ENCODE data around the gene RRP15. TPM values are rescaled to one million over a fixed set of nuclear protein-coding genes. Genes with fewer than 3 reads are reported as not detected.

RRP15 gene
- total RNA-seq, 1 donor from 2014 or later: 12.4 TPM

DNA sequence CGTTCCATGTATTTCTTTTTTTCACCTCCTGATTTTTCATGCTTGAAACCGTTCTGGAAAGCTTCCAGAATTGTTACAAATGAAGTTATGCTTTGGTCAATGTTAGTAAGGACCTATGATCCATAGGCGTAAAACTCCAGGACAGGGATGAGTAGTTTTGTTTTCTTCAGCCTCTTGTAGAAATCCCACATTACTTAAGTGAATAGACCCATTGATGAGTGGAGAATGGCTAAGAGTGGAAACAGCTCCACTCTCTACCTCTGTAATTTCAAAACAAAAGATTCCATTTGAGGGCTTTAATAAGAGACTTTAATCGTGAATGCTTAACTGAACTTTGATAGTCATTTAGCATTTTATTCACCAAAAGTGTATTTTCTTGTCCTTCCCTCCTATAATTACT lies 57.0 kb downstream of the RRP15 start:
- no peak for ATAC-seq

DNA sequence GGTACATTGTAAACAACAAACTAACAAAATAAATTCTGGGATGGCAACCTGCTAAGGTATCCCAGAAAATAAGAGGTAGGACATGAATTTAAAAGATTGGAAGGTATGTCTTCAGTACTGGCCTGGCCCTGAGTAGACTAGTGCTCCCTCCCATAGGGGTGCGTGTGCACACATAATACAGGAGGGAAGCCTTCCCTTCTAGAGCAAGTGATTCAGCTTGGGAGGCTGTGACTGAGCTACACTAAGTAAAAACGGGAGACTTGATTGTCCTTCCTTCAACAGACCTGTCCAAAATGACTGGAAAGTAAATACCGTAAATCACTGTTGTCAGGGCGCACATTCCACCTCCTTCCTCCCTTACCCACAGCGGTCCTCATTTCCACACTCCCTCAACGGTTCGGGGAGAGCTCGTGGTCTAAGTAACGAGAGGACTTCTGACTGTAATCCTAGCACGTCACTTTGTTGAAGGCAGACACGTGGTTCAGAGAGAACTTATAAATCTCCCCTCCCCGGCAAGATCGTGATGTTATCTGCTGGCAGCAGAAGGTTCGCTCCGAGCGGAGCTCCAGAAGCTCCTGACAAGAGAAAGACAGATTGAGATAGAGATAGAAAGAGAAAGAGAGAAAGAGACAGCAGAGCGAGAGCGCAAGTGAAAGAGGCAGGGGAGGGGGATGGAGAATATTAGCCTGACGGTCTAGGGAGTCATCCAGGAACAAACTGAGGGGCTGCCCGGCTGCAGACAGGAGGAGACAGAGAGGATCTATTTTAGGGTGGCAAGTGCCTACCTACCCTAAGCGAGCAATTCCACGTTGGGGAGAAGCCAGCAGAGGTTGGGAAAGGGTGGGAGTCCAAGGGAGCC lies 60.0 kb downstream of the RRP15 start, which contains the start of gene TGFB2:
TSS of gene TGFB2 (plus strand) at position 523 of the 859 bp plus-strand sequence. CDS start 1,366 bp downstream, outside the sequence.
- peak; percentile 55 for ATAC-seq

DNA sequence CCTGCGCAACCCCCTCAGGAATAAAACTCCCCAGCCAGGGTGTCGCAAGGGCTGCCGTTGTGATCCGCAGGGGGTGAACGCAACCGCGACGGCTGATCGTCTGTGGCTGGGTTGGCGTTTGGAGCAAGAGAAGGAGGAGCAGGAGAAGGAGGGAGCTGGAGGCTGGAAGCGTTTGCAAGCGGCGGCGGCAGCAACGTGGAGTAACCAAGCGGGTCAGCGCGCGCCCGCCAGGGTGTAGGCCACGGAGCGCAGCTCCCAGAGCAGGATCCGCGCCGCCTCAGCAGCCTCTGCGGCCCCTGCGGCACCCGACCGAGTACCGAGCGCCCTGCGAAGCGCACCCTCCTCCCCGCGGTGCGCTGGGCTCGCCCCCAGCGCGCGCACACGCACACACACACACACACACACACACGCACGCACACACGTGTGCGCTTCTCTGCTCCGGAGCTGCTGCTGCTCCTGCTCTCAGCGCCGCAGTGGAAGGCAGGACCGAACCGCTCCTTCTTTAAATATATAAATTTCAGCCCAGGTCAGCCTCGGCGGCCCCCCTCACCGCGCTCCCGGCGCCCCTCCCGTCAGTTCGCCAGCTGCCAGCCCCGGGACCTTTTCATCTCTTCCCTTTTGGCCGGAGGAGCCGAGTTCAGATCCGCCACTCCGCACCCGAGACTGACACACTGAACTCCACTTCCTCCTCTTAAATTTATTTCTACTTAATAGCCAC lies 60.7 kb downstream of the RRP15 start:
- peak; percentile 78 for ATAC-seq

DNA sequence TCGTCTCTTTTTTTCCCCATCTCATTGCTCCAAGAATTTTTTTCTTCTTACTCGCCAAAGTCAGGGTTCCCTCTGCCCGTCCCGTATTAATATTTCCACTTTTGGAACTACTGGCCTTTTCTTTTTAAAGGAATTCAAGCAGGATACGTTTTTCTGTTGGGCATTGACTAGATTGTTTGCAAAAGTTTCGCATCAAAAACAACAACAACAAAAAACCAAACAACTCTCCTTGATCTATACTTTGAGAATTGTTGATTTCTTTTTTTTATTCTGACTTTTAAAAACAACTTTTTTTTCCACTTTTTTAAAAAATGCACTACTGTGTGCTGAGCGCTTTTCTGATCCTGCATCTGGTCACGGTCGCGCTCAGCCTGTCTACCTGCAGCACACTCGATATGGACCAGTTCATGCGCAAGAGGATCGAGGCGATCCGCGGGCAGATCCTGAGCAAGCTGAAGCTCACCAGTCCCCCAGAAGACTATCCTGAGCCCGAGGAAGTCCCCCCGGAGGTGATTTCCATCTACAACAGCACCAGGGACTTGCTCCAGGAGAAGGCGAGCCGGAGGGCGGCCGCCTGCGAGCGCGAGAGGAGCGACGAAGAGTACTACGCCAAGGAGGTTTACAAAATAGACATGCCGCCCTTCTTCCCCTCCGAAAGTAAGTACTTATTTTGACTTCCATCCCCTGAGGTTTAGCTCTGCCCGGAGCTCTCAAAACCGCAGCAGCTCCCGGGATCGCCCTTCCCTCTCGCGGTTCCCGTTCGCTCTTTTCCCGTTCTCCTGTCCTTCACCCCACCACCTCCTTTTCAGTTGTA lies 61.5 kb downstream of the RRP15 start:
- ATAC-seq: no peak

DNA sequence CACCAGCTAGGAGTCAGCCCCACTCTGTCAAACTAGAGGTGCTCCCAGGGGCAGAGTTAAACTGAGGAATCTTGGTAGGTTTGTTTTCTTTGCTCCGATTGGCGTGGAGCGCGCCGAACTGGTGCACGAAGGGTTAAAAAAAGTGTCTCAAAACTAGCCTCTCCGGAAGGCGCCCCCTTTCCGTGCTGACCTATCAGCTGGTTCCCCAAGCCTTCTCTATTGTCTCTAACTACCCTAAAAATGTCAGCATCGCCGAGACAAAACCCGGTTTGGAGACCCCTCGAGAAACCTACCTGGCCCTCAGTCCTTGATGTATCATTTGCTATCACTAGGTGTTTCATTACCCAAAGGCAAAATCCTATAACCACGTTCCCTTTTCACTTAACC lies 62.2 kb downstream of the RRP15 start:
- no peak for ATAC-seq

DNA sequence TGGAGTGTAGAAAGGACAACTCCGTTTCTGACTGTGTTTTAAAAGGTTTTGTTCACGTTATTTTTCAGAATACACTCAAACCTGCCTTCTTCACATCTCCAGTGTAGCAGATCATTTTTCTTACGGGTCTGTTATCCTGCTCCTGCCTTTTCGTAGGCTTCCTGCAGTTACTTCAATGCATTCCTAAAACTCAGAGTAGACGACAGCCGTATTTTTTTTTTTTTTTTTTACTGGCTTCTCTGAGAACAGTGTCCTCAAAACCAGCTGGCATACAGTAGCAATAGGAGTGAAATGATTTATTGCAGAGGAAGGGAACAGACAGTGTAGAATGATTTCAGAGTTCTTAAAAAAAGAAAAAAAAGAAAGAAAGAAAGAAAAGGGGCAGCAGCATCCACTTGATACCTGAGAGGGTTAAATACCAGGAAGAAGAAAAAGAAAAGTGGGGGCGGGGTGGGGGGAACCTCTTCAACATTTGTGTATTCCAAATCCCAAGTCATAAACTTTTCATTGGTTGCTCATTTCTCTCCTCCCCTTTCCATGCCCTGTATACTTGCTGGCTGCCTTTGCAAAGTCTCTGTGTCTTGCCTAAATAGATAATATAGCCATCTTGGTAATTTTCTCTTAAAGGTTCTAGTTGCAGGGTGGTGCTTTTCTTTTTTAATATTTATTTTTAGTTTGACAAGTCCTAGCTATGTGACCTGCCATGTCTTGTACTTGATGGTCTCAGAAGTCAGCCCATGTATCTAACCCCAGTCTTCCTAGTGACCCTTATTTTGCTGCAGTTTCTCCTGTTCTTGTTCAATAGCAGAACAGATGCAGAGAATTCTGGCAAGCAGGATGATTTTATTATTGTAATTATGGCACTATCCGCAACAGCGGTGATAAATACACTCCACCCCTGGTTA lies 62.9 kb downstream of the RRP15 start:
- ATAC-seq: no peak

DNA sequence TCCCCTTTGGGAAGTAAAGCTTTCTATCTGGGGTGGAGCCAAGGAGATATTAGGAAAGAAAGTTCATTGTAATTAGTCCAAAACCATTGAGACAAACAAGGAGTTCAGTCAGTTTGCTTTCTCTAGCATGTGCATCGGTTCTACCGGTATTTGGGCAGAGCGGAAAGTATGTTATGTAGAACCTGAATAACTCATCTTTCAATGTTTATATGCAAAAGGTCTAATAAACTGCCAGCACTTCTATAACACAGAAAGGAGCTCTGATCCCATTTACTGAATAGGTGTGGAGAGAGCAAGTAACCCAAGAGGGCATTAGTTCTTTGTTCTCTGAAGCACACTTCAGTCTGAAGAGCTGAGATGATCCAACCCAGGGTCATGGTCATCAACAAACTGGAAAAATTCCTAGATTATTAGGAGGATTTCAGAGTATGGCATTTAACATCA lies 63.6 kb downstream of the RRP15 start:
- no peak for ATAC-seq

DNA sequence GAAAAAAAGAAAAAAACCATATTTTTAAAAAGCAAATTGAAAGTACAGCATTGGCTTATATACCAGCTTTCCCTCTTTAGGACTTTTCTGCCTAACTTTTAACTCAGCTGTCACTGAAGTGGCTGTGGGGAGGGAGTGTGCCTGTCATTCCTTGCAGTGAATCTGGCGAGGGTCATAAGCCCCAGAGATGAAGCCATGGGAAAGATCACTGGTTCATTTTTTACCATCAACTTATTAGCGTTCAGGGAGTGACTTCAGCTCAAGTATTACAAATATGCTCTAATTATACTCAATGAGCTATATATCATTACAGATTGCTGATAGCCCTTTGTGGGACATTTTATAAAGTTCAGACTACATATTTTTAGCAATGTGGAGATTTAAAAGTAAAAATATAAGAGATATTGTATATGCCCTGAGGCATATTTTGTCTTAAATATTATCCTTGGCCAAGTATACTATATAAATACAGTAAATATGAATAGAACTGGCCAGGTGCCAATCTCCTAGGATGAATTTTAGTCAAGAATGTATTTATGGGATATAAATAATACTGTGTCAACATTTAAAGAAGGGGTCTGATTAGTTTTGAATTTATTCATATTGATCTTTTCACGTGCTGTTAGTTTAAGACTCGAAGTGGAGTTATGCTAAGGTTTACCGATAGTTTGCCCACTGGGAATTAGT lies 64.4 kb downstream of the RRP15 start:
- ATAC-seq: no peak

DNA sequence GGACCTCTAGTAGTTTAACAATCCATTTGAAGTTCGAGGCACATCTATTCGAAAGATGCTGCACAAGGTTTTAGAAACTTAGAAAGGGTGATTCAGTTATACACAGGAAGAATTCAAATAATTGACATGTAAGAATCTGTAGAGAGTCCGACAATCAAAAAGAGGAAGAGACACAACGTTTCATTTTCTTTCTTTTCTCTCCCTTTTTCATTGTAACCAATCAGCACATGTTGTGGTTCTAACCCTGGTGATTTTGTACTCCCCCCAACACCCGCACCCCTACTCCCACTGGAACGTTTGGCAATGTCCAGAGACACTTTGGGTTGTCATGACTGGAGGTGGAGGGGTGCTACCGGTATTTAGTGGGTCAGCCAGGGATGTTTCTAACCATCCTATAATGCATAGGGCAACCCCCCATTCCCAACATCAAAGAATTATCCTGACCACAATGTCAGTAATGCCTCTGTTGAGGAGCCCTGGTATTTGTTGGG lies 65.0 kb downstream of the RRP15 start:
- no peak for ATAC-seq

DNA sequence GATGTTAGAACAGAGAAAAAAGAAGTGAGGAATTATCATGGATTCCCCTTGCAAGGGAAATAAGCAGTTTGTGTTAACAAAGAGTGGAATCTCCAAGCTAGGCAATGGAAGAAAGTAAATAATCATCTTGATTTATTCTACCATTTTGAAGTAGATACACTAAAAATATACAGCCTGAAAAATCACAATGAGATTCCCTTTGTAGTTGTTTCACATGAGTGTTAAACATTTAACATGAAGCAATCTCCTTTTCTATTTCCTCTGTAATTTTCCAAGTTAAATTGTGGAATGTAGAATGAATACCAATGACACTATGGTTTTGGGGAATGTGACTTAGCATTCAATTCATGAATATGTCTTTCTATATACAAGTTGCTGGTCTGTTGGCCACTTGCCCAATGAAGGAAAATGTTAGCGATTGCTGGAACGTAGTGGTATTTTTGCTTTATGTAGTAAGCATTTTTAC lies 65.7 kb downstream of the RRP15 start:
- no peak for ATAC-seq

DNA sequence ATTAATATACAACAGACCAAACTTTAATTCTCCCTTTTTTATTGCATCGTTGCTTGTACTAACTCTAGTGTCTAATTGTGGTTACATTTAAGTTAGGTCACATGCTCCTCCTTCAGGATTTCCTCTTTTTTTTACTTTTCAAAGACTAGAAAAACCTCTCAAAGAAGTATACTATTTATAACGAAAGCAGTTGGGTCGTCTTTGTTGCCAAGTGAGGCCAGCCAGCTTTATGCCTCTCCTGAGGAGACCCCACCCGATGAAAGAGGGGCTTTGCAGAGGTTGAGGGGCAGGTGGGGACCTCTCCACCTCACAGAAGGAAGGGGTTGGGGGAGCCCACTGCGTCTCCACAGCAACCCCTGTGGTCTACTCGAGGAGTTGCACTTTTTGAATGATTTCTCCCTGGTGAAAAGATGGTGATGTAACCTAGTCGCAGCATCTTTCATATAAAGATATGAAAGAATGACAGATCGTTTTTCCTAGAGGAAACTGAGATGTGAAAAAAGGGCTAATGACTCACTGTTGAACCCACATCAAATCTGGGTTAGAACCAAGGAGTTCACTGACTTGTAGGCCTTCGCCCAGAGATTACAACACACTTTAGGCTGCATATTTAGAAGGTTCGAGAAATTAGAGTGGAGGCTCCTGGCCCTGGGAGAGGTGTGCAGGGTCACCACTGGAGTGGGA lies 66.4 kb downstream of the RRP15 start:
- ATAC-seq: peak; percentile 20

DNA sequence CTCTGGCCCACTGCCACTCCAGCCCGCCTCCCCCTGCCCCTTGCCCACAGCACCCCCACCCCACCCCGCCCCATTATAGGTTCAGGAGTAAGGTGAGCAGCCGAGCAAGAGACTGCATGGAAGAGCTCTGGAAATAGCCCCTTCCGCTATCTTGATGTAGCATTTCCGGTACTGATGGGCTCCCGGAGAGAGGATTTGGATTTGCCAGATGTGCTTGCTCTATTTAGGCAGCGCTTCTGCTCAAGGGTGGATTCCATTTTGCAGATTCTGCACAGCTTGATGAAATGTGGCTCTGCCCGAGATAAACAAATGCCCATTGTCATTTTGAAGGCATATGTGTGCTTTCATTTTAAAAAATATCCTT lies 67.0 kb downstream of the RRP15 start:
- ATAC-seq: no peak

DNA sequence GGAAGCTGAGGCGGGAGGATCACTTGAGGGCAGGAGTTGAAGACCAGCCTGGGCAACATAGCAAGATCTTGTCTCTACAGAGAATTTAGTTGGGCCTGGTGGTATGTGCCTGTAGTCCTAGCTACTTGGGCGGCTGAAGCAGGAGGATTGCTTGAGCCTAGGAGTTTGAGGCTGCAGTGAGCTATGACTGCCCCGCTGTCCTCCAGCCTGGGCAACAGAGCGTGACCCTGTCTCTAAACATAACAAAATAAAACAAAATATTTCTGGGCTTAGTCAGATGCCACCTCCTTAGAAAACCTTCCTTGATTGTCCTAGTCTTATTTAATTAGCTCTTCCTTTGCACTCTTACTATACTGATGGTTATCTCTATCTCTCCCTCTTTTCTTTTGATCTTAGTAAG lies 68.6 kb downstream of the RRP15 start:
- ATAC-seq: no peak

DNA sequence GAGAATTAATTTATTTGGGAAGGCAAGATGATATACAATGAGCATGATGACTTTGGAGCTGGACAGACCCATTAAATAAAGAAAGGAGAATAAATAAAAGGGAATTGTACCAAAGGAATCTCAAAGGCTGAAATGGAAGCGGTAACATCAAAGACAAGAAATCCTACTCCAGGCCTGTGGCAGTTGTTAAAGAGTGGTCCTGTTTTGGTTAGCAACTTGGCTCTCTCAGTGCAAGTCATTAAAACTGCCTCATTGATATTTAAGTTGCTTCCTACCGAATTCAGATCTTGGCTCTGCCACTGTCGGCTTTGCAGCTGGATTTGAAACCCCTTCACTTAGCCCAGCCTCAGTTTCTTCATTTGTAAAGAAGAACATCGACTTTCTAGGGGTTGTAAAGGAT lies 70.2 kb downstream of the RRP15 start:
- ATAC-seq: no peak

DNA sequence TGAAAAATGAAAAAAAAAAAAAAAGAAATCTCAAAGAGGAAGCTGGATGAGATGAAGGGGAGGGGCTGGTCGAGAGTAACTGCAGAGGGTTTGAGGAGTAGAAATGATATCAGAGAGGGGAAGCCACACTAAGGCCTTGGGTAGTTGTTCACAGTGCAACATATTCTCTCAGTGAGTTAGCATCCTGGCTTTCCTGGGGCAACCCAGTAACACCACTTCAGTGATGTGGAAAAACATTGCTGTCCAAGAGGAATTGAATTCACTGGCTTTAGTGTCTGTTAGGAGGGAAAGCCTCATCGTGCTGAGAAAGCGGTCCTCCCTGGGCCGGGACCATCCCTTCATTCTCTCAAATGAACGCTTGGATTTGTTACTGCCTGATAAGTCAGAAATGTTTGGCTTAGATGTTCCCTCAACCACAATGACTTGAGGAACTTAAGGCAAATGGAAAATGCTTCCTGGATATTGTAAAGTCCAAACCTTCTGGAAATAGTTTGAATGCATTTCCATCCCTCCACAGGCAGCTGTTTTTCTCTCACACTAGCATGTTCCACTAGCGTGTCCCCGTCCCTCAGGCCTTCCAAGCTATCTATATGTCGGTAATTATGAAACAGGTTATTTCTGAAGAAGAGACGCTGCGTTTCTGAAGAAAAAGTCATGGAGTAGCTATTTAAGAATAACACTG lies 72.3 kb downstream of the RRP15 start:
- ATAC-seq: no peak

DNA sequence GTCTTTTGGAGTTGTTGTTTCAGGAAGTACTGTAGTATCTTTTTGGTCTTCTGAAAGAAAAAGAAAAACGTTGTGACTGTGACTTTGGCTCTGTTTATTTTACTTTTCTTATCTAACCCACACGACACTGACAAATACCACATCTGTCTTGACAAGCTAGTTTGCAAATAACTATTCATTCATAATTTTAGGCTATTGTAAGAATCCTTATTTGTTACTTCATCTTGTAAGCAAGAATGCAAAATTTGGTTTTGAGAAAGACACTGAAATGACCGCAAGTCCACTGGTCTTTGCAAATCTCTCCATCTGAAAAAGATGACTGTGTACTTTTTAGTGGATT lies 72.8 kb downstream of the RRP15 start:
- no peak for ATAC-seq

DNA sequence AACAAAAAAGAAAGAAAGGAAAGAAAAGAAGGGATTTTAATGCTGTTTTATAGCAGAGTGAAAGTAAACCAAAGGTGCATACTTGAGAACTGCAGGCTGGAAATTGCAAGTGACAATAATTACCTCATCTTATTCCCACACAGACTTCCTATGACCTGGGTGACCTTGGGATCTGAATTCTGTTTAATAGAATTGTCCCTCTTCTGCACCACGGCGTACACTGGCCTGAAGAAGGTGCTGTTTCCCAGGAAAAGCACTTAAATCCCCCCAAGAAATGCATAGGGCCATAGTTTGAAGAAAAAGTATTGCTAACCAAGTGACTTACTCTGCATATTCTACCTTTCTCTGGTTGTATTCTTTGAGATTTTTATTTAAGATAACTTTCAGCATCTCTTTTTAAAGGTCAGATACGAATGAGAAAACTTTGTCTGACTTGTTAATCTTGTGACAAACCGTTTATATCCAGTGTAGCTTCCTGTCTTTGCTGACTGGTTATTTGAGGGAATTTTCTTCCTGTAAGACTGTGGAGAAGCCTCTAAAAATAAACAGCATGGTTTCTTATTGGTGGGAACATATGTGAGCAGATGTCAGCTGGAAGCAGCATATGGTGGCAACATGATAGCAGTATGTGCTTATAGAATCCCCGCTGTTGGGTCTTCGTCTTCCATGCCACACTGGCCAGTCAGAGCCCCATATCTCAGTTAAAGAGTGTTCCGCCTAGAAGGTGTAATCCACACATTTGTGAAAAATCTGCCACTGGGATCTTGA lies 76.4 kb downstream of the RRP15 start:
- no peak for ATAC-seq

DNA sequence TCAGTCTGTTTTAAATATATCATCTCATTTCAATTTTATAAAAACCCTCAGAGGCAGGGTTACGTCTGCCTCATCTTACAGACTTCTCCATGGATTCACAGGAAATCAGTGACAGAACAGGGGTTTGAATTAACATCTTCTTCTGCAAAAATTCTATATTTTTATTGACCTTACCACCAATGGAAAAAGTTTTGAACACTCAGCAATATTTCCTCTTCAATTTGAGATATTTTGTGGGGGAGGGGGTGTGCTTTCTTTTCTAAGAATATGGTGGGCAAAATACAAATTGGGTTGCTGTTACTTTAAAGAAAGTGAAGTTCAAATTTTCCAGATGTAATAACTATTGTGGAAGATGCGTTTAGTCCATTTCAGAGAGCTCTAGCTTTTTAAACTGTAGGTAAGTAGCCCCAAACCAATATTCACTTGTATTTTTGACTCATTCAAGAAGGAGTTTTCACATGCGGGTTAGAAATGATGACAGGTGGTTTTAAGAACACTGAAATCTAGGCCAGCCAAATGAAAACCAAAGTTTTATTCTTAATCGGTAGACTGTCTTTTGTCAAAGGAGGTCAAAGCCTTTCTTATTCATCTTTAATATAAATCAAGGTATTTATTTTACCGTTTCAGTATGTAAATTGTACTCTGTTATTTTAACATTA lies 77.5 kb downstream of the RRP15 start:
- no peak for ATAC-seq

DNA sequence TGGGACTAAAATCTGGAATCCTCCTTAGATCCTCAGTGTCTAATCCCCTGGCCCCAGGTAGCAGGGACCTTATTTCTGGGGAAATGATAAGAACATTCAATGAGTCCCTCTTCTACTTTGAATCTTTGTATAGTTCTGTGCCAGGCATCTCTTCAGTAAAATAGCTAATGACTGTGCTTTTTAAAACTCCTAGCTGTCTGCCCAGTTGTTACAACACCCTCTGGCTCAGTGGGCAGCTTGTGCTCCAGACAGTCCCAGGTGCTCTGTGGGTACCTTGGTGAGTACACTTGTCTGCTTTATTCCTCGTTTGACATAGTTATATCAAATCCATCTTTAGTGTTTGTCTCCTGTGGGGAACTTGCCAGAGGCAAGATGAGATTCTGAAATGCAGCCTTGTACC lies 78.0 kb downstream of the RRP15 start:
- no peak for ATAC-seq
